Measurements from ENCODE around the gene TCF19. TPM values are rescaled to one million over a fixed set of nuclear protein-coding genes. Genes with fewer than 3 reads are reported as not detected.
"Not testable (repeated sequence)": the region's sequence is repeated elsewhere in the genome, so short reads cannot be mapped to it uniquely, and the experiment has no call there.

The TCF19 gene
- total and polyA plus RNA-seq, 2 experiments from 2014 or later, result 18.3 to 28.4 TPM

GRCh38 chr6:31165986-31166385 lies 7.6 kb downstream of the TCF19 start:
- DNase-seq, result no peak
- peaks cover 6% of the 10 kb centered on the region; the same call in 1 of the 2 replicates for H3F3A ChIP-seq (ENCODE audit: insufficient read depth)
- no peak overlapping the region for H3K4me2 ChIP-seq (ENCODE audit: unreplicated experiment)
- H4K20me1 ChIP-seq (ENCODE audit: insufficient read depth), result no peaks in the 10 kb centered on the region
- no peak for TF ChIP-seq EZH2 (IDR thresholded peaks at IDR 0.05; ENCODE audit: insufficient read depth, poor library complexity, severe bottlenecking)
- no peak for TF ChIP-seq EZH2phosphoT487 (IDR thresholded peaks at IDR 0.05; ENCODE audit: insufficient read depth, low read depth)
- H3K27me3 ChIP-seq (replicated peaks; ENCODE audit: insufficient read depth), result no peaks in the 10 kb centered on the region
- no peaks in the 10 kb centered on the region for H3K36me3 ChIP-seq (ENCODE audit: low read depth)
- H3K9me2 ChIP-seq (ENCODE audit: insufficient read depth), result no peaks in the 10 kb centered on the region
- in situ Hi-C loops (cut with MboI), result no loop called here
- no peak overlapping the region for H3K9ac ChIP-seq
- H2AFZ ChIP-seq, result no peak overlapping the region
- no peak overlapping the region for H3K4me3 ChIP-seq
- 78 to 88% methylated on average over 5 of the region's 5 CpGs for WGBS, 2 experiments (ENCODE audit: low coverage in 1 of 2, low lambda C conversion rate in 2 of 2, missing lambda C conversion rate in 2 of 2)
- H3K27ac ChIP-seq, result no peak overlapping the region
- no peaks in the 10 kb centered on the region for H3K9me3 ChIP-seq (ENCODE audit: low read depth)
- H3K79me2 ChIP-seq (ENCODE audit: insufficient read depth), result peaks cover 5% of the 10 kb centered on the region; the same call in 1 of the 2 replicates
- H3K4me1 ChIP-seq (ENCODE audit: insufficient read depth), result no peaks in the 10 kb centered on the region

GRCh38 chr6:31168606-31169005 lies 10.2 kb downstream of the TCF19 start:
- TF ChIP-seq EZH2phosphoT487 (IDR thresholded peaks at IDR 0.05; ENCODE audit: insufficient read depth, low read depth), result no peak
- no peak for TF ChIP-seq EZH2 (IDR thresholded peaks at IDR 0.05; ENCODE audit: insufficient read depth, poor library complexity, severe bottlenecking)
- Histone ChIP-seq H3K27ac (no peak overlapping the region), H3K4me3 (no peak overlapping the region), H3K79me2 (ENCODE audit: insufficient read depth) (no peaks in the 10 kb centered on the region), H3F3A (ENCODE audit: insufficient read depth) (peaks cover 6% of the 10 kb centered on the region; the same call in 1 of the 2 replicates), H3K4me2 (ENCODE audit: unreplicated experiment) (no peak overlapping the region), H3K9me2 (ENCODE audit: insufficient read depth) (no peaks in the 10 kb centered on the region), H2AFZ (no peak overlapping the region), H3K36me3 (ENCODE audit: low read depth) (no peaks in the 10 kb centered on the region), H3K9ac (no peak overlapping the region), H4K20me1 (ENCODE audit: insufficient read depth) (no peaks in the 10 kb centered on the region), H3K9me3 (ENCODE audit: low read depth) (no peaks in the 10 kb centered on the region), H3K27me3 (replicated peaks; ENCODE audit: insufficient read depth) (no peaks in the 10 kb centered on the region), H3K4me1 (ENCODE audit: insufficient read depth) (no peaks in the 10 kb centered on the region)
- in situ Hi-C loops (cut with MboI), result no loop called here
- no peak for DNase-seq
- WGBS, 2 experiments (ENCODE audit: low coverage in 1 of 2, low lambda C conversion rate in 2 of 2, missing lambda C conversion rate in 2 of 2), result 75 to 79% methylated on average over 3 of the region's 3 CpGs

- DNase-seq, result peak; percentile 32
- Histone ChIP-seq H3K36me3 (ENCODE audit: low read depth) (no peaks in the 10 kb centered on the region), H3K9me3 (ENCODE audit: low read depth) (no peaks in the 10 kb centered on the region), H3K79me2 (ENCODE audit: insufficient read depth) (no peaks in the 10 kb centered on the region), H2AFZ (no peak overlapping the region), H3K9ac (no peak overlapping the region), H3K4me2 (ENCODE audit: unreplicated experiment) (no peak overlapping the region), H3K27ac (no peak overlapping the region), H4K20me1 (ENCODE audit: insufficient read depth) (no peaks in the 10 kb centered on the region), H3F3A (ENCODE audit: insufficient read depth) (peaks cover 6% of the 10 kb centered on the region; the same call in 1 of the 2 replicates), H3K4me3 (no peak overlapping the region), H3K9me2 (ENCODE audit: insufficient read depth) (no peaks in the 10 kb centered on the region), H3K4me1 (ENCODE audit: insufficient read depth) (no peaks in the 10 kb centered on the region), H3K27me3 (replicated peaks; ENCODE audit: insufficient read depth) (no peaks in the 10 kb centered on the region)
- in situ Hi-C loops (cut with MboI), result no loop called here
- TF ChIP-seq EZH2 (IDR thresholded peaks at IDR 0.05; ENCODE audit: insufficient read depth, poor library complexity, severe bottlenecking) (no peak), EZH2phosphoT487 (IDR thresholded peaks at IDR 0.05; ENCODE audit: insufficient read depth, low read depth) (no peak)
- WGBS, 2 experiments (ENCODE audit: low coverage in 1 of 2, low lambda C conversion rate in 2 of 2, missing lambda C conversion rate in 2 of 2), result 73 to 78% methylated on average over 10 of the region's 10 CpGs
Observed at GRCh38 chr6:31169123-31169857, 10.9 kb downstream of the TCF19 start.

- in situ Hi-C loops (cut with MboI); H4K20me1 ChIP-seq (ENCODE audit: insufficient read depth); H3F3A ChIP-seq (ENCODE audit: insufficient read depth); H3K79me2 ChIP-seq (ENCODE audit: insufficient read depth); H3K27ac ChIP-seq; H3K9me2 ChIP-seq (ENCODE audit: insufficient read depth); H3K9me3 ChIP-seq (ENCODE audit: low read depth); H3K36me3 ChIP-seq (ENCODE audit: low read depth); H3K4me2 ChIP-seq (ENCODE audit: unreplicated experiment); H3K27me3 ChIP-seq (replicated peaks; ENCODE audit: insufficient read depth); H3K4me3 ChIP-seq; DNase-seq; H3K4me1 ChIP-seq (ENCODE audit: insufficient read depth); H3K9ac ChIP-seq; H2AFZ ChIP-seq: not testable (repeated sequence)
- 57% methylated on average over 19 to 22 of the region's 23 CpGs for whole genome bisulfite sequencing, 2 experiments (ENCODE audit: low coverage in 1 of 2, low lambda C conversion rate in 2 of 2, missing lambda C conversion rate in 2 of 2)
Observed at GRCh38 chr6:31169858-31170599, 11.6 kb downstream of the TCF19 start.
